Cardiac muscle cell (in vitro differentiated cells and primary cell): ENCODE measurements around the gene KLB. TPM values are rescaled to one million over a fixed set of nuclear protein-coding genes. Genes with fewer than 3 reads are reported as not detected.

Experiments used
- DNase-seq, 2 donors: peaks; one replicate each; pipeline versions ENCODE4 v3.0.0 to v3.0.0-alpha.2; 2010 to 2017; ENCODE audit warnings: low read depth in 1 of 2, low spot score in 1 of 2
- H3K27ac ChIP-seq: fragments of 200-600 bp; sonication (generic); 2 replicates; pipeline ENCODE4 v1.5.1; 2016
- H3K27me3 ChIP-seq: fragments of 200-600 bp; sonication (generic); 2 replicates; pipeline ENCODE4 v1.6.0; 2016; ENCODE audit warnings: control low read depth
- H3K36me3 ChIP-seq: fragments of 200-600 bp; sonication (generic); 2 replicates; pipeline ENCODE4 v1.5.1; 2016; ENCODE audit warnings: control low read depth
- H3K4me1 ChIP-seq: fragments of 200-600 bp; sonication (generic); 2 replicates; pipeline ENCODE4 v1.8.1; 2017; ENCODE audit warnings: low read depth, mild to moderate bottlenecking, mixed run types
- H3K4me3 ChIP-seq: fragments of 200-600 bp; sonication (generic); 2 replicates; pipeline ENCODE4 v1.5.1; 2016; ENCODE audit warnings: mild to moderate bottlenecking
- H3K9me3 ChIP-seq: fragments of 200-600 bp; sonication (generic); 2 replicates; pipeline ENCODE4 v1.5.1; 2017; ENCODE audit warnings: low read depth, mild to moderate bottlenecking, control low read depth
- polyA plus RNA-seq: library from polyadenylated mRNA; unstranded; fragments of >200 nt; fragmentation: Nextera tagmentation; extraction: Ambion mirVana; gene quantifications from 2 replicates; pipeline ENCODE4 v1.2.1, GENCODE V29; 2016
- total RNA-seq: library from RNA; depleted of rRNA; stranded (reverse); fragments of >200 nt; gene quantifications from 2 replicates; pipeline ENCODE4 v1.2.3, GENCODE V29; 2016
- TF ChIP-seq, protein P1 (sequence below): IDR thresholded peaks from 2 replicates; pipeline ENCODE4 v1.5.1; 2012; ENCODE audit warnings: low read depth, mild to moderate bottlenecking, low read length

The KLB gene
- total and polyA plus RNA-seq, 2 experiments from 2014 or later = 0.12 TPM; not detected in 1

DNA sequence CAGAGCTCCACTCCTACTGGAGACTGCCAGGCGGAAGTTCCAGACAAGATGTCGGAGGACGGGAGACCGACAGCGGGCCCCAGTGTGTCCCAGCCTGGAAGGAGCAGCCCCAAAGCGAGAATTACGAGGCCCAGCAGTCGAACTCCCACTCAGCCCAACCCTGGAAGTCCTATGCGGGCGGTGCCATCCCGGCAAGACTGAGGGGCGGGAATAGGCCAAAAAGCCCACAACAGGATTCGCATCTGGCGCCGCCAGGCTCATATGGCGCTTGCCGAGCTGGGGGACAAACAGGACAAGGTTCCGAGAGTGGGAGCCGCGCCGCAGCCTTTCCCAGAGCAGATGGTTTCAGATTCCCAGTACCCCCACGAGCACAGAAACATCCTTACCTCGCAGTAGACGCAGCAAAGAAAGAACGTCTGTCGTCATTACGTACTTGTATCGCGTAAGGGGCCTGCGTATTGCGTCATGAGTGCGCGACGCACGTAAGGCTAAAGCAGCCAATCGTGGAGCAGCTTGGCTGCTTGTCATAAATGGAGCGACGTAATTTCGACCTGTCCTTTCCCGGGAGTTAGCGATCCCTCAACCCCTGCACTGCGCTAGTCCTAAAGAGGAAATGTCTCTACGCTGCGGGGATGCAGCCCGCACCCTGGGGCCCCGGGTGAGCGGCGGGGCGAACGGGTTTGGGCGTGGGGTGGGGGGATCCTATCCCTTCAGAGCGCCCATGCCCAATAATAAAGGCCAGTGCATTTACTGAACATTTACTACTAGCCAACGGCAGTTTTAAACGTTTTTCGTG is 52.0 kb downstream of the KLB start, which contains the start of the genes LIAS and RPL9:
Gene LIAS (plus strand): TSS at position 552 of the 796 bp plus-strand sequence. CDS start 62 bp downstream, at position 614.
Gene RPL9 (minus strand): TSS at position 418 of the 796 bp plus-strand sequence. CDS start 483 bp downstream, outside the sequence.
- Histone ChIP-seq H3K27ac (peak within 1 kb of the TSS; percentile 97), H3K27me3 (no peaks in the 10 kb centered on the region), H3K36me3 (peaks cover 49% of the 10 kb centered on the region), H3K4me3 (peak within 1 kb of the TSS; percentile 86), H3K4me1 (peaks cover 13% of the 10 kb centered on the region), H3K9me3 (no peaks in the 10 kb centered on the region)
- DNase-seq = peak; percentile 98 to 100
- TF ChIP-seq, protein P1, sequence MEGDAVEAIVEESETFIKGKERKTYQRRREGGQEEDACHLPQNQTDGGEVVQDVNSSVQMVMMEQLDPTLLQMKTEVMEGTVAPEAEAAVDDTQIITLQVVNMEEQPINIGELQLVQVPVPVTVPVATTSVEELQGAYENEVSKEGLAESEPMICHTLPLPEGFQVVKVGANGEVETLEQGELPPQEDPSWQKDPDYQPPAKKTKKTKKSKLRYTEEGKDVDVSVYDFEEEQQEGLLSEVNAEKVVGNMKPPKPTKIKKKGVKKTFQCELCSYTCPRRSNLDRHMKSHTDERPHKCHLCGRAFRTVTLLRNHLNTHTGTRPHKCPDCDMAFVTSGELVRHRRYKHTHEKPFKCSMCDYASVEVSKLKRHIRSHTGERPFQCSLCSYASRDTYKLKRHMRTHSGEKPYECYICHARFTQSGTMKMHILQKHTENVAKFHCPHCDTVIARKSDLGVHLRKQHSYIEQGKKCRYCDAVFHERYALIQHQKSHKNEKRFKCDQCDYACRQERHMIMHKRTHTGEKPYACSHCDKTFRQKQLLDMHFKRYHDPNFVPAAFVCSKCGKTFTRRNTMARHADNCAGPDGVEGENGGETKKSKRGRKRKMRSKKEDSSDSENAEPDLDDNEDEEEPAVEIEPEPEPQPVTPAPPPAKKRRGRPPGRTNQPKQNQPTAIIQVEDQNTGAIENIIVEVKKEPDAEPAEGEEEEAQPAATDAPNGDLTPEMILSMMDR = no peak

GRCh38 chr4:39464886-39465501 is 58.3 kb downstream of the KLB start:
- Histone ChIP-seq H3K27me3 (no peaks in the 10 kb centered on the region), H3K4me3 (no peak overlapping the region), H3K9me3 (no peaks in the 10 kb centered on the region), H3K27ac (peak overlapping the region; percentile 50), H3K36me3 (peaks cover 19% of the 10 kb centered on the region), H3K4me1 (no peaks in the 10 kb centered on the region)
- TF ChIP-seq, protein P1 = peak; percentile 32
- DNase-seq = peak; percentile 35 to 92

- TF ChIP-seq, protein P1 = no peak
- Histone ChIP-seq H3K27me3 (no peaks in the 10 kb centered on the region), H3K4me3 (no peak overlapping the region), H3K9me3 (no peaks in the 10 kb centered on the region), H3K36me3 (peaks cover 23% of the 10 kb centered on the region), H3K27ac (no peak overlapping the region), H3K4me1 (no peaks in the 10 kb centered on the region)
- DNase-seq = no peak
Measured at GRCh38 chr4:39466747-39467146, 60.0 kb downstream of the KLB start.

GRCh38 chr4:39467464-39467863 is 60.7 kb downstream of the KLB start:
- peaks cover 28% of the 10 kb centered on the region for H3K36me3 ChIP-seq
- H3K27ac ChIP-seq = no peak overlapping the region
- TF ChIP-seq, protein P1 = no peak
- no peaks in the 10 kb centered on the region for H3K4me1 ChIP-seq
- DNase-seq = no peak
- no peaks in the 10 kb centered on the region for H3K9me3 ChIP-seq
- H3K4me3 ChIP-seq = no peak overlapping the region
- H3K27me3 ChIP-seq = no peaks in the 10 kb centered on the region

DNA sequence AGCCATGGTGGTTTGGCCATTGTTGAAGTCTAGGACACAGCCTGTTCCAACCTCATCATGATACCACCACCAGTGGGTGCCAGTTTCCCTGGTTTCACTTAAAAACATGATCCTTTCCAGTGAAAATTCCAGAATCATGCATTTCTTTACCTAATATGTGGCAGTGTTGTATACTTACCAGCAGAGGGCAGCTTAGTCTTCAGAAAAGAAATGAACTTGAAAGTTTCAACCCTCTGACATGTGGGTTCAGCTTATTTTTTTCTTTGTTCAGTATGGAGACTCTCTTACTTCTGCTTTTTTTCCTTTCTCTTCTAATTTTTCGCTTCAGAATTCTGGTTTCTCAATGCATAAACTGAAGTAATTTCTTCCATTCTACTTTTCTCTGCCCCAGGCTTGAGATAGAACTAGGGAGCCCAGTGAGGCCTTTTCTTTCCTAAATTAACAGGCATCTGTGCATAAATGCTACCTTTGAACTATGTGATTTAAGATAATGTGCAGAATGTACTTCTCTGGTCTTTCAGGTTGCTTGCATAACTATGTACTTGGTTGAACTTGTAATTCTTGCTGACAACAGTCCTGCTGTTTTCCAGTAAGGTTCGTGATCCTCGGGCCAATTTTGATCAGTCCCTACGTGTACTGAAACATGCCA is 62.8 kb downstream of the KLB start:
- peak overlapping the region; percentile 20 for H3K27ac ChIP-seq
- TF ChIP-seq, protein P1 = peak; percentile 83
- no peak overlapping the region for H3K4me3 ChIP-seq
- H3K36me3 ChIP-seq = peaks cover 11% of the 10 kb centered on the region
- no peaks in the 10 kb centered on the region for H3K9me3 ChIP-seq
- H3K27me3 ChIP-seq = no peaks in the 10 kb centered on the region
- no peaks in the 10 kb centered on the region for H3K4me1 ChIP-seq
- peak; percentile 72 to 90 for DNase-seq
